Stimulated activated CD8-positive, alpha-beta memory T cell treated with anti-CD3 and anti-CD28 coated beads, Interleukin-4, amount 100 ng/mL, for 24 hours (primary cell): ENCODE measurements around the gene CALN1.
"Not testable (repeated sequence)": the region's sequence is repeated elsewhere in the genome, so short reads cannot be mapped to it uniquely, and the experiment has no call there.

Source experiments
- DNase-seq: peaks from one replicate; pipeline ENCODE4 v3.0.0-alpha.2; 2020; ENCODE audit warnings: low read depth

The CALN1 gene

GRCh38 chr7:72408966-72409637, 3.0 kb downstream of the CALN1 start:
- no peak for DNase-seq

GRCh38 chr7:72406820-72407403, 5.2 kb downstream of the CALN1 start:
- DNase-seq, result no peak

GRCh38 chr7:72405871-72406270, 6.3 kb downstream of the CALN1 start:
- DNase-seq, result no peak

DNA sequence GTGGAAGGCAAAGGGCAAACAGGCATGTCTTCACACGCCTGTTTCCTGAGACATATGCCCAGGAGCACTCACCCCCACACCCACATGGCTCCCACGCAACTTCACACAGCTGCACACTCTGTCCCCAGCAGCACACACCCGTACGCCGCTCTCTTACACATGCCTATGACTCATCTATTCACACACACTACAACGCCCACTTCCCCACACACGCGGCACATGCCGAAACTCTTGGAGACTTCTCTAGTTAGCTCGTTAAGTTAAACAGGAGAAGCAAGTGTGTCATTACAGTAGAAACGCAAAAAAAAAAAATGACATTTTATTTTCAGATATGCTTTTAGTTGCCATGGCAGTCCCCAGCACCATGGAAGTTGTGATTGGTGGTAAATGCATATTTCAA, 6.7 kb downstream of the CALN1 start:
- no peak for DNase-seq

- no peak for DNase-seq
Observed at GRCh38 chr7:72404743-72405142, 7.4 kb downstream of the CALN1 start.

DNA sequence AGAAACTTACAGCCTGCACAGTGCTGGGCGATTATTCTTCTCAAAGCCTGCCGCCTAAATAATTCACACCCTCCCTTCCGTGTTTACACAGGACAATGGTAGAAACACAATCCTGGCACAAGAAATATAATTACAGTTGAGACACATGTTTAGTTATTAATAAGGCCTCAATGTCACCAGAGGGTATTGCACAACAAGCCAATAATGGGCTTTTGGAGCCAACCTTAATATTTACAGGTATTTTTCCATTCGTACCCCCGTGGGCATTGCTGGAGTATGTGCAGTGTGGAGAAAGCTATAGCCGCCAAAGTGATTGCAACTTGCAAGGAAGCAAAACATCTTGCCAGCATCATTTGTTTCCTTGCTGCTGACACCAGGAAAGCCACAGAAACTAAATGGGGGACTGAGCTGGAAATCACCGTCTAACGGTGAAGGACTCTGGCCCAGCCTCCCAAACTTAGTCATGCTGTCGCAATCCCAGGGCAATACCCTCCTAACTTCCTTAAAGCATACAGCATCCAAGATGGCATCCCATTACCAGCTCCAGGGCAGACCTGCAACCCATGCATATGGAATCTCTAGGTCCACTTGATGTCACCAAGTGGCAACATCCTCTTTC, 8.6 kb downstream of the CALN1 start:
- DNase-seq, result no peak

DNA sequence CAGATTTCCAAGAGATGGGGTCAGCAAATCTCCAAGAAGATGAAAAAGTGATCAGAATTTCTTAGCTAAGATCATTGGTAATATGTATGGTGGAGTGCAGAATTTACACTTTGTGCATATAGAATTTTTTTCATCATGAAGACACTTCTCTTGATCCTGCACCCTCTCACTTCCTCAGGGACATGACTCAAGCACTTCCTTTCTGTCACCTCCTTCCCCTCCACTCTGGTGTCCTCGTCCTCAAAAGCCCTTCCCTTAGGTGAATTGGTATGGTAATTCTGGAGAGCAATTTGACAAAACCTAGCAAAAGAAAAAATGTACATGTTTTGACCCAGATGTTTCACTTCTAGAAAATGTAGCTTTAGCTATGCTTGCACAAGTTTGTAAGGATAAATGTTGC, 18.1 kb downstream of the CALN1 start:
- no peak for DNase-seq

- DNase-seq, result no peak
Observed at GRCh38 chr7:72391821-72392377, 20.2 kb downstream of the CALN1 start.

DNA sequence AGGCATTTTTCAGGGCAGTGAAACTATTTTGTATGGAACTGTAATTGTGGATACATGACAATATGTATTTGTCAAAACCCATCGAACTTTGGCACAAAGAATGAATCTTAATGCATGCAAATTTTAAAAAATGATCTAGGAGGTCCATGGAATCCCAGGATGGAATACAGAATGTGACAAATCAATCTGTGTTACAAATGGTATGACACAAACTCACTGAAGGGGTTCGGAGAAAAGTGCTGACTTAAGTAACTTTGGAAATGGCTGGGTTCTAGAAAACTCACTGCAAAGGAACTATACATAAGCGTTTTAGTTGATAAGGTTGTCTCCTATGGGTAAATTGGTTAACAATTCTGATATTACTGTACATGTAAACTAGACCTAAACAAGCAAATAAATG, 26.0 kb downstream of the CALN1 start:
- DNase-seq, result no peak

DNA sequence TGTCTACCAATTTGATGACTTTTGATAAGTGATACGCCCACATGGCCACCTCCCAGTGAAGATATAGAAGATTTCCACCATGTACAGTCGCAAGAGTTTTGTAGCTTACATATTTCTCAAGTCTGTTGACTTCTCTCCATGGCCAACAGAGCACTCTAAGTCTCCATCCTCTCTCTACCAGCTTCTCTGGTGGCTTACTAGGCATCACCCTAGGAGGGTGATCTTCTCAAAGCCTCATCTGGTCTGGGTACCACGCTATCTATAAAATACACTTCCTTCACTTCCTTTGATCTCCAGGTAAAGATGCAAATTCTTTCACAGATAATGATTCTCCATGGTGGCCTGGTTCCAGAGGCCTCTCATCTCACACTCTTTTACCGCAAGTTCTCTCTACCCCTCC, 49.9 kb downstream of the CALN1 start:
- no peak for DNase-seq

DNA sequence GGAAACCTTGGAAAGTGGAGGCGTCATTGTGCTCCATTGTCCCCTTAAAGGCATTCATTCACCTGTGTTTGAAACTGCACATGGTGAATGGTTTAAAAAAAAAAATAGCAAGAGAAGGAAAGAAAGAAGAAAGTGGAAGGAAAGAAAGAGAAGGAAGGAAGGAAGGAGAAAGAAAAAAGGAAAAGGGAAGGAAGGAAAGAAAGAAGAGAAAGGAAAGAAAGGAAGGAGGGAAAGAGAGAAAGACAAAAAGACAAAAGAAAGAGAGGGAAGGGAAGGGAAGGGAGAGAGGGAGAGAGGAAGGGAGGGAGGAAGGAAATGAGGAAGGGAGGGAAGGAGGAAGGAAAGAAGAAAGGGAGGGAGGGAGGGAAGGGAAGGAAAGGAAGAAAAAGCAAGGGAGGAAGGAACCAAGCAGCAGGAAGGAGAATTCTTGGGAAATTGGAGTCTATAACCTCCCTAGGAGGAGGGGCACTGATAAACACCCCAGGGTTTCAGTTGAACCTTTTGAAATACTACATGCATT, 66.9 kb downstream of the CALN1 start:
- no peak for DNase-seq

DNA sequence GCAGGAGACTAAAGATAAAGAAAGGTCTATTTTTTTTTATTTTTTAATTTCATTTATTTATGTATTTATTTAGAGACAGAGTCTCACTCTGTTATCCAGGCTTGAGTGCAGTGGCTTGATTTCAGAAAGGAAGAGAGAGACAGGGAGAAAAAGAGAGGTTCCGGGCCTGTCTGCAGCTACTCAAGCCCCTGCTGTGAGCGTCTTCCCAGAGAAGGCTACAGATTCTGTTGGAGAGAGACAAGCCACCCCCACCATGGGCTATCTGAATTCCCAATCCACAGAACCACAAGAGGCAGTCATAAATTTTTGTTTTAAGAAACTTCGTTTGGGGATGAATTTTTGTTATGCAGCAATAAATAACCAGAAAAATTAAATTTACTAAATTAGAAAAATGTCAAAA, 68.1 kb downstream of the CALN1 start:
- DNase-seq, result no peak

- DNase-seq, result not testable (repeated sequence)
Observed at GRCh38 chr7:72343354-72343753, 68.8 kb downstream of the CALN1 start.

- no peak for DNase-seq
Observed at GRCh38 chr7:72337390-72338167, 74.6 kb downstream of the CALN1 start.

GRCh38 chr7:72336632-72337389, 75.3 kb downstream of the CALN1 start:
- no peak for DNase-seq

DNA sequence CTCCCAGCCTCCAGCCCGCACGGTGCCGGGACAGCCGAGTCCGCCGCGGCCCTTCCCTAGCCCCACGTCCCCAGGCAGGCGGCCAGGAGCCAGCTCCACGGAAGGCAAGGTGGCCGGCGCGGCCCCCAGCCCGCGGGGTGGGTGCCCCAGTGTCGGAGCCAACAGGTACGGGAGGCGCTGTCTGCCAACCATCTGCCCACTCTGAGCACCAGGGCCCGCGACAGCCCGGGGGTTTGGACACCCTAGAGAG, 75.8 kb downstream of the CALN1 start:
- no peak for DNase-seq

- DNase-seq, result no peak
Observed at GRCh38 chr7:72335561-72336381, 76.4 kb downstream of the CALN1 start.

DNA sequence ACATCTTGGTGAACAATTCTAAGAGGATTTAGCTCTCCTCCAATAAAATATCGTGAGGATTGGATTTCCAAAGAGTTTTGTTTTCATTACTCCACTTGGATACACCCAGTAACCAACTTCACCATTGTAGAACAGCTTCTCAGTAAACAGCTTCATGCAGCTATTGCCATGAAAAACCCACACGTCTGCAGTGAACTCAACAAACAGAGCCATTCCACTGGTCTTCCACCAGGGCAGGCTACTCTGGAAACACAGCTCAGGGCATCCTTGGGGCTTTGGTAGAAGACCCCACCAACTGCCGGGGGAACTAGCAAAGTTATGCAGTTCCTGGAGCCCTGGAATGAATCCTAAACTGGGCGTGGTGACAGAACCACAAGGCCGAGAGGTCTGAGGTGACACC, 77.4 kb downstream of the CALN1 start:
- no peak for DNase-seq

GRCh38 chr7:72334066-72334465, 78.1 kb downstream of the CALN1 start:
- DNase-seq, result no peak

DNA sequence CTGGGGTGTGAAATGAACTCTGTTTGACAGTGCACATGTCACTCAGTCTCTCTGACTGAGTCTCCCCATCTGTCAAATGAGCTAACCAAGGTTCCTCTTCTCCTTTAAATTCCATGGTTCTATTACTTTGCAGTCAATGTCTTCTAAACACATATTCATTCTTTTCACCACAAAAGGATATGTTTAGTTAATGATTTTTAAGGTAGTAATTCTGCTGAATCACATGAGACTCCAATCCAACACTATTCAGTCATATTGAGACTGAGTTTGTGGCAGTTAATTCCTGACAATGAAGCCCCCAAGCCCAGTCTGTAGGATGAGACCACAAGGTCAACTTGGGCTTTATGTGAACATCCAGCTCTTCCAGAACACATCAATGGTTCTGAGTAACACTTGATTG, 85.3 kb downstream of the CALN1 start:
- no peak for DNase-seq

- DNase-seq, result no peak
Observed at GRCh38 chr7:72326365-72326764, 85.8 kb downstream of the CALN1 start.
